Epithelial cell of proximal tubule (primary cell): ENCODE results near the gene PHLDA2. TPM values are rescaled to one million over a fixed set of nuclear protein-coding genes. Genes with fewer than 3 reads are reported as not detected.
"Not testable (repeated sequence)": the region's sequence is repeated elsewhere in the genome, so short reads cannot be mapped to it uniquely, and the experiment has no call there.

ENCODE experiments used
- DNase-seq: peaks from one replicate; pipeline ENCODE4 v3.0.0-alpha.2; 2011; ENCODE audit warnings: low read depth
- H3K4me3 ChIP-seq: 2 replicates; pipeline ENCODE4 v1.5.1; 2011; ENCODE audit warnings: low read depth, mild to moderate bottlenecking, low read length
- total RNA-seq: library from RNA; depleted of rRNA; stranded (reverse); fragments of >200 nt; gene quantifications from 2 replicates; pipeline ENCODE4 v1.2.3, GENCODE V29; 2015
- TF ChIP-seq, protein P1 (sequence below): conservative IDR thresholded peaks from 2 replicates; pipeline ENCODE4 v1.5.1; 2012; ENCODE audit warnings: low read depth, mild to moderate bottlenecking, low read length

PHLDA2 gene
- total RNA-seq, 1 donor from 2014 or later = 63.1 TPM

DNA sequence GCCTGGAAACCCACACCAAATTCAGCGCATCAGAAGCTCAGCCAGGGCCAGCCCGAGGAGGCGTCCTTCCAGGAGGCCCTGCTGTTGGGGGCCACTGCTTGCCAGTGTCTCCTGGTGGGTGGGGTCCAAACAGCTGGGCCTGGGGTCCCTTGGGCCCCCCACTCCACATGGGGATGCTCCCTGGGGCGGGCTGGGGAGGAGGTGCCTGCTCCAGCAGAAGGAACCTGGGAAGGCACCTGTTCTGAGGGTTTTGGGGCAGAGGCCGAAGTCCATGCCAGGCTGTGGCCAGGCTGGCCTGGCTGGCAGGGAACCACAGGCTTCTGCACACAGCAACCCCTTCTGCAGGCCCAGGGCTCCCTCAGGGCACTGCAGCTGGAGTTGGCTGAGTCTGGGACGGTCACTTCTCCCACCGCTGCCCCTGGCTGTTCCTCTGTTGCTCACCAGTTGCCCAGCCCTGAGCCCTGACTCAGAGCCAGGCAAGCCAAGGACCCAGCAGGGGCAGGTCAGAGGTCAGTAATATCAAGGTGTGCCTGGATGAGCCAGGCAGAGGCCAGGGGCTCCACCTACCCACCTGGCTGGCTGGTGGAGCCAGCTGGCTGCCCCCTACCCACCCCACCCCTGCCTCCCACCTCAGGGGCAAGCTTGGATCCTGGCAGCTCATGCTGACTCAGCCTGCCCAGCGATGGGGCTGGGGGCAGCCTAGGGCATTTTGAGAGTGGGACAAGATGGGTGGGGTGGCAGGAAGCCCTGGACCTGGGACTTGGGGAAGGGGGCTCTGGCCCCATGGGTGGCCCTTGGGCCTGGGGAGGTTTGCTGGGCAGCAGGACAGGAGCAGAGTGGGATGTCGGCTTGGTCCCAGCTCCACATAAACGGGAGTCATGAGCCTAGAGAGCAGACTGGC, 12.0 kb upstream of the PHLDA2 start:
- TF ChIP-seq, protein P1, sequence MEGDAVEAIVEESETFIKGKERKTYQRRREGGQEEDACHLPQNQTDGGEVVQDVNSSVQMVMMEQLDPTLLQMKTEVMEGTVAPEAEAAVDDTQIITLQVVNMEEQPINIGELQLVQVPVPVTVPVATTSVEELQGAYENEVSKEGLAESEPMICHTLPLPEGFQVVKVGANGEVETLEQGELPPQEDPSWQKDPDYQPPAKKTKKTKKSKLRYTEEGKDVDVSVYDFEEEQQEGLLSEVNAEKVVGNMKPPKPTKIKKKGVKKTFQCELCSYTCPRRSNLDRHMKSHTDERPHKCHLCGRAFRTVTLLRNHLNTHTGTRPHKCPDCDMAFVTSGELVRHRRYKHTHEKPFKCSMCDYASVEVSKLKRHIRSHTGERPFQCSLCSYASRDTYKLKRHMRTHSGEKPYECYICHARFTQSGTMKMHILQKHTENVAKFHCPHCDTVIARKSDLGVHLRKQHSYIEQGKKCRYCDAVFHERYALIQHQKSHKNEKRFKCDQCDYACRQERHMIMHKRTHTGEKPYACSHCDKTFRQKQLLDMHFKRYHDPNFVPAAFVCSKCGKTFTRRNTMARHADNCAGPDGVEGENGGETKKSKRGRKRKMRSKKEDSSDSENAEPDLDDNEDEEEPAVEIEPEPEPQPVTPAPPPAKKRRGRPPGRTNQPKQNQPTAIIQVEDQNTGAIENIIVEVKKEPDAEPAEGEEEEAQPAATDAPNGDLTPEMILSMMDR = no peak
- DNase-seq = no peak
- no peak overlapping the region for H3K4me3 ChIP-seq

DNA sequence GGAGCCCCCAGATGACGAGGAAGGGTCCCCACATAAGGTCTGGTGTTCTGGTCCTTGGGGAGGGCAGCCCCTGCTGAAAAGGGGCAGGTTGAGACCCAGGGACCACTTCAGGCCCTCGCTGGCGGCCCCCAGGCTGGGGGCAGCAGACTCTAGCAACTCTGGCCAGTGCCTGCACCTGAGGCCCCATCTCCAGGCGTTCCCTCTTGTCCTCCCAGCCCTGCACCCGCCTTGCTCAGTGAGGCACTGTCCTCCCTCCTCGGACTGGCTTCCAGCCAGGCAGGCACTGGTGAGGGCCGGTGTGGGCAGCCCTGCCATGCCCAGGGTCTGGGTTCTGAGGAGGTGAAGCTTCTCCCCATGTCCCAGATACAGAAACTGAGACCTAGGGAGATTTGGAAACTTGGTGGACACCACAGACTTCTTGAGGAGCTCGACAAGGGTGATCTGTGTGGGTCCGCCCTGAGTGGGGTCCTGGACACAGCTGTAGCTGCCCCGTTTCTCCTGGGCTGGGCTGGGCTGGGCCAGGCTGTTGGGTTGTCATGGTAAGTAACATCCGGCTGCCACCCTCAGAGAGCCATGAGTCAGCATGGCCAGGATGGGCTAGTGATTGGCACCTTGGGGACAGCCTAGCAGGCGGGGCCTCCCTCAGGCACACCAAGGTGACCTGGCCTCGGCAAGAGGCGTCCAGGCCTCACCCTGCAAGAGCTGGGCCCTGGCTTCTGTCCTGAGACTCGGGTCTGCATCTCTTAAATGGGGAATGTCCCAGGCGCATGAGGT, 11.1 kb upstream of the PHLDA2 start:
- DNase-seq = no peak
- H3K4me3 ChIP-seq = no peak overlapping the region
- TF ChIP-seq, protein P1 = no peak

DNA sequence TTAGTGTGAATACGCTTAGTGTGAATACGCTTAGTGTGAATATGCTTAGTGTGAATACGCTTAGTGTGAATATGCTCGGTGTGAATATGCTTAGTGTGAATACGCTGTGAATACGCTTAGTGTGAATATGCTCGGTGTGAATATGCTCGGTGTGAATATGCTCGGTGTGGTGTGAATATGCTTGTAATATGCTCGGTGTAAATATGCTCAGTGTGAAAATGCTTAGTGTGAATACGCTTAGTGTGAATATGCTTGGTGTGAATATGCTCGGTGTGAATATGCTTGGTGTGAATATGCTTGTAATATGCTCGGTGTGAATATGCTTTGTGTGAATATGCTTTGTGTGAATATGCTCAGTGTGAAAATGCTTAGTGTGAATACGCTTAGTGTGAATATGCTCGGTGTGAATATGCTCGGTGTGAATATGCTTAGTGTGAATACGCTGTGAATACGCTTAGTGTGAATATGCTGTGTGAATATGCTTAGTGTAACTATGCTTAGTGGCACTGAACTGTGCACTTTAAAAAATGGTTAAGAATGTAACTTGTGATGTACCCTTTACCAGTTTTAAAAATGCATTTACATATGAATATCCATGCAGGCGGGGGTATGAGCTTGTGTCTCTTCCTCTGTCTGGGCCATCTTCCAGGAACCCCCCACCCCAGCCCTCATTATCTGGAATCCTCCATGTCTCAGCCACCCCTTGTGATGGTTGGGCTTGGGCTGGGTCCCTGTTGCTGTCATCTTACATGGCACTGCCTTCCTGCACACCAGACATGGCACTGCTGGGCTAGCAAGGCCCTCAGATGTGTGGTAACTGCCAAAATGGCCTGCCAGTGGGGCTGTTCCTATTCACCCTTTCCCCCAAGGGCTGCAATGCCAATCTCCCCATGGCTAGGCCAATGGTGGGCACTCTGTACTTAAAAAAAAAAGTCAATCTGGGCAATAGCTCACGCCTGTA, 9.5 kb upstream of the PHLDA2 start:
- not testable (repeated sequence) for H3K4me3 ChIP-seq, DNase-seq

DNA sequence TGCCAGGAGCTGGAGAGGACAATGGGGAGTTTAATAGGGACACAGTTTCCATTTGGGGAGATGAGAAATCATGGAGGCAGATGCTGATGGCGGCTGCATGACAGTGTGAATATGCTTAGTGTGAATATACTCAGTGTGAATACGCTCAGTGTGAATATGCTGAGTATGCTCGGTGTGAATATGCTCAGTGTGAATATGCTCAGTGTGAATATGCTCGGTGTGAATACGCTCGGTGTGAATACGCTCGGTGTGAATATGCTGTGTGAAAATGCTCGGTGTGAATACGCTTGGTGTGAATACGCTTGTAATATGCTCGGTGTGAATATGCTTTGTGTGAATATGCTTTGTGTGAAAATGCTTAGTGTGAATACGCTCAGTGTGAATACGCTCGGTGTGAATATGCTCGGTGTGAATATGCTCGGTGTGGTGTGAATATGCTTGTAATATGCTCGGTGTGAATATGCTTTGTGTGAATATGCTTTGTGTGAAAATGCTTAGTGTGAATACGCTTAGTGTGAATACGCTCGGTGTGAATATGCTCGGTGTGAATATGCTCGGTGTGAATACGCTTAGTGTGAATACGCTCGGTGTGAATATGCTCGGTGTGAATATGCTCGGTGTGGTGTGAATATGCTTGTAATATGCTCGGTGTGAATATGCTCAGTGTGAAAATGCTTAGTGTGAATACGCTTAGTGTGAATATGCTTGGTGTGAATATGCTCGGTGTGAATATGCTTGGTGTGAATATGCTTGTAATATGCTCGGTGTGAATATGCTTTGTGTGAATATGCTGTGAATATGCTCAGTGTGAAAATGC, 8.6 kb upstream of the PHLDA2 start:
- H3K4me3 ChIP-seq, DNase-seq: not testable (repeated sequence)

DNA sequence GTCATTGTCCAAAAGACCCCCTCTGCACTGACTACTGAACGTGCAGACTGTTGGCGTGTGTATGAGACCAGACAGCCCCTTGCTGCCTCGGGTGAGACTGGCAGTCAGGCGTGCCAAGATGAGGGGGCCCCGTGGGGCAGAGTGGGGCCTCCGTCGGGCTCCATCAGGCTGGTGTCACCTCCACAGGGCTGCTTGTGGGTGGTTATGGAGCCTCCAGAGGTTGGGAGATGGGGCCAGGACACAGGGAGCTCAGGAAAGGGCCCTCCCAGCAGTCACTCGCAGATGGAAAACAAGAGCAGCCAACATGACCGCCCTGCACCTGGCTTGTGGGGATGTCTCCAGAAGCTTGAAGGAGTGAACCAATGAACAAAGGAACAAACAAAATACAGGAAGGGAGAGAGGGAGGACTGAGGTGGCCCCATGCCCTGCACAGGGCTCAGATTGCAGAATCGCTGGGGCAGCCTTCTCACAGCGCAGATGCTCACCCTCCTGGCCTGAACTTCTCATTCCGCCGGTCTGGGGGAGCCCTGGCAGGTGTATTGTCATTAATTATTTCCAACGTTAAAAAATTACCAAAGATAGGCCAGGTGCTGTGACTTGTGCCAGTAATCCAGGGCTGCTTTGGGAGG, 5.5 kb upstream of the PHLDA2 start:
- DNase-seq = no peak
- TF ChIP-seq, protein P1 = no peak
- H3K4me3 ChIP-seq = no peak overlapping the region

DNA sequence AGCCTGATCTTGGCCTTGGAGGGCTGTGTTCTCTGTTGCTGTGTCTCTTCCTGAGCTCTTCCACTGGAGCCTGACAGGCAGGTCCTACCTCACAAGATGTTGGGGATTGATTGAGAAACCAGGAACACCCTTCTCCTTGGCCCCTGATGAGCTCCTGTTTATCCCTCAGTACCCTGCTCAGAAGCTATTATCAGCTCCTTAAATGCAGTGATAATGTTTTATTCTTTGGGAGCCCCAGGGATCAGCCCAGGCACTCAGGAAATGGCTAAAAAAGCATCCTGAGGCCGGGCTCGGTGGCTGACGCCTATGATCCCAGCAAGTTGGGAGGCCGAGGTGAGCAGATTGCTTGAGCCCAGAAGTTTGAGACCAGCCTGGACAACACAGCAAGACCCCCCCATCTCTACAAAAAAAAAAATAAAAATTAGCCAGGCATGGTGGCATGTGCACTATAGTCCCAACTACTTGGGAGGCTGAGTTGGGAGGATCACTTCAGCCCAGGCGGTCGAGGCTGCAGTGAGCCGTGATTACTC, 4.9 kb upstream of the PHLDA2 start:
- TF ChIP-seq, protein P1 = no peak
- no peak overlapping the region for H3K4me3 ChIP-seq
- no peak for DNase-seq
